Right renal pelvis (tissue), 4 donors: ENCODE data around the gene ITPA. TPM values are rescaled to one million over a fixed set of nuclear protein-coding genes. Genes with fewer than 3 reads are reported as not detected.

ENCODE experiments used
- DNase-seq, 4 donors: peaks; one replicate each; pipeline ENCODE4 v3.0.0-alpha.2; 2013; ENCODE audit warnings: low read depth in 4 of 4, low spot score in 3 of 4, missing footprints in 1 of 4
- polyA plus RNA-seq, 4 donors: library from polyadenylated mRNA; unstranded; fragments of 120-200 nt; gene quantifications; one replicate each; pipeline ENCODE4 v1.2.1, GENCODE V29; 2013; ENCODE audit not compliant: insufficient read length in 4 of 4

Gene ITPA
- polyA plus RNA-seq, 4 donors: 46.1 to 70.6 (median 49.5) TPM

GRCh38 chr20:3240776-3241363, 31.6 kb downstream of the ITPA start:
- no peak for DNase-seq

- no peak for DNase-seq
Observed at GRCh38 chr20:3242172-3242692, 32.9 kb downstream of the ITPA start.

- DNase-seq: no peak
Observed at GRCh38 chr20:3243718-3244358, 34.5 kb downstream of the ITPA start.

GRCh38 chr20:3244613-3245012, 35.3 kb downstream of the ITPA start:
- DNase-seq: no peak

- DNase-seq: no peak
Observed at GRCh38 chr20:3245156-3245555, 35.9 kb downstream of the ITPA start.

- DNase-seq: no peak
Observed at GRCh38 chr20:3245711-3246110, 36.4 kb downstream of the ITPA start.

- no peak for DNase-seq
Observed at GRCh38 chr20:3246682-3247081, 37.4 kb downstream of the ITPA start.

- DNase-seq: no peak
Observed at GRCh38 chr20:3247638-3248037, 38.3 kb downstream of the ITPA start.

- DNase-seq: no peak
Observed at GRCh38 chr20:3248167-3248992, 39.1 kb downstream of the ITPA start.

- DNase-seq: no peak
Observed at GRCh38 chr20:3248993-3249347, 39.7 kb downstream of the ITPA start.

GRCh38 chr20:3250091-3250504, 40.8 kb downstream of the ITPA start:
- no peak for DNase-seq

- DNase-seq: no peak
Observed at GRCh38 chr20:3251806-3252205, 42.5 kb downstream of the ITPA start.

- DNase-seq: no peak
Observed at GRCh38 chr20:3255728-3256127, 46.4 kb downstream of the ITPA start.

GRCh38 chr20:3258429-3258828, 49.1 kb downstream of the ITPA start:
- no peak for DNase-seq

- no peak for DNase-seq
Observed at GRCh38 chr20:3262566-3262965, 53.3 kb downstream of the ITPA start.

GRCh38 chr20:3270051-3270450, 60.8 kb downstream of the ITPA start:
- no peak for DNase-seq

GRCh38 chr20:3273371-3273770, 64.1 kb downstream of the ITPA start:
- DNase-seq: no peak

Other genes with a start within 250 kb of the ITPA start
- under 1 TPM in 2 of 4 donors, not detected in 2; 0.27 to 0.43 TPM for gene GNRH2, start 165.9 kb upstream of the ITPA start, polyA plus RNA-seq
- 10 to 100 TPM; 48.2 to 80.8 (median 54.5) TPM for gene MRPS26, start 163.4 kb upstream of the ITPA start, polyA plus RNA-seq
- 1 to 10 TPM in 1 of 4 donors, under 1 TPM in 2, not detected in 1; 0.54 to 1.0 (median 0.69) TPM for gene OXT, start 137.9 kb upstream of the ITPA start, polyA plus RNA-seq
- gene AVP, start 124.8 kb upstream of the ITPA start, polyA plus RNA-seq: 1 to 10 TPM in 1 of 4 donors, not detected in 3; 1.0 TPM
- gene FASTKD5, start 49.6 kb upstream of the ITPA start, polyA plus RNA-seq: 10 to 100 TPM; 17.0 to 22.5 (median 20.6) TPM
- 10 to 100 TPM in 1 of 4 donors, 1 to 10 TPM in 3; 9.1 to 10.4 (median 9.7) TPM for gene UBOX5, start 49.6 kb upstream of the ITPA start, polyA plus RNA-seq
- 10 to 100 TPM; 14.4 to 18.9 (median 15.6) TPM for gene LZTS3, start 35.9 kb upstream of the ITPA start, polyA plus RNA-seq
- gene DDRGK1, start 4.8 kb upstream of the ITPA start, polyA plus RNA-seq: 10 to 100 TPM; 45.7 to 57.7 (median 48.3) TPM
- 1 to 10 TPM; 1.7 to 3.8 (median 2.4) TPM for gene SLC4A11, start 29.7 kb downstream of the ITPA start, polyA plus RNA-seq
- gene DNAAF9, start 198.2 kb downstream of the ITPA start, polyA plus RNA-seq: 10 to 100 TPM; 27.1 to 31.6 (median 29.0) TPM